Anterior cingulate cortex (tissue), 58 donors: ENCODE results near the gene SEC31A.

Source experiments
- DNase-seq, 58 donors: peaks; one replicate each; lab custom pipeline; 2025; lab: John Stamatoyannopoulos, UW

The SEC31A gene

DNA sequence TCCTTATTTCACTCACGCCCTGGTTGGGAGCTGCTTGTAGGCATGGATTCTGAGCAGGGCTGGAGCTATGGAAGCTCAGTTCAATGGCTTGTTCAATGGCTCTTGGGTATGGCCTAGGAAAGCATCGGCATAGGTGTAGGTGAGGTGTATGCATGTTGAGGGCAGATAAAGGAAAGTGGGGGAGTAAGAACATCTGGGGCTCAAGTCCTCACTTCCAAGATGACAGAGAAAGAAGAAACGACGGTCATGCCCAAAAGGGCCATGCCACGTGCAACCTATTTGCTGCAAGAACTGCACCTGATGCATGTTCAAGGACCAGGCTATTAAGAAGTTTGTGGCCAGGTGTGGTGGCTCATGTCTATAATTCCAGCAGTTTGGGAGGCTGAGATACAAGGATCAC lies 115.7 kb downstream of the SEC31A start:
- DNase-seq = no peak

DNA sequence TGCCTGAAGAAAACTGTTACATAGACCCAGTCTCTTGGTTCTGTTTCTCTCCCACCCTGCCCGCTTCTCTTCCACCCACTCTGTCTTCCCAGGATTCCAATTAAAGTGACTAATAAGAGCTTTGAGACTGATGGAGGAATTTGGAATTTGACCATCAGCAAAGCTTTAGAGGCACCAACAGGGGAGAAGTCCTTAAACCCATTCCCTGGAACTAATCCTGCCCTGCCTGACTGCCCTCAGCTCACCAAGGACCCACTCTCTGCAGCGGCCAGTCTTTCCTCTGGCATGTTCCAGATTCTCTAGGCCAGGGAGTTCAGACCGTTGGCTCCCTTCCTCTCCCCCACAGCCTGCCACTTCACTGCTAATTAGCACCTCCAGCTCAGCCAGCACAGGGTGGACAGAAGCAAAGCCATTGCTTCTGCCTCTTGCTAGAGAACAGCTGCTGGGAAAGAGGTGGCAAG lies 116.2 kb downstream of the SEC31A start:
- DNase-seq = peak in 51 of 58 donors; percentile 7 to 88 (median 60)

GRCh38 chr4:82773057-82773456 lies 117.9 kb downstream of the SEC31A start:
- DNase-seq = peak in 34 of 58 donors; percentile 6 to 79 (median 48)

GRCh38 chr4:82770607-82771006 lies 120.3 kb downstream of the SEC31A start:
- peak in 53 of 58 donors; percentile 11 to 94 (median 66) for DNase-seq
